ENCODE data around the gene WARS2.
"Not testable (repeated sequence)": the region's sequence is repeated elsewhere in the genome, so short reads cannot be mapped to it uniquely, and the experiment has no call there.

WARS2 gene

GRCh38 chr1:119139403-119139802 lies 1.1 kb downstream of the WARS2 start:
- peak overlapping the region; percentile 88 for H3K4me3 ChIP-seq (ENCODE audit: low read length)
- DNase-seq (ENCODE audit: low read depth) = no peak
- TF ChIP-seq CTCF (conservative IDR thresholded peaks at IDR 0.05; ENCODE audit: low read depth, low read length) = no peak

GRCh38 chr1:119136401-119136800 lies 4.1 kb downstream of the WARS2 start:
- no peak for TF ChIP-seq CTCF (conservative IDR thresholded peaks at IDR 0.05; ENCODE audit: low read depth, low read length)
- DNase-seq (ENCODE audit: low read depth) = no peak

GRCh38 chr1:119133987-119134386 lies 6.5 kb downstream of the WARS2 start:
- no peak overlapping the region for H3K4me3 ChIP-seq (ENCODE audit: low read length)
- no peak for DNase-seq (ENCODE audit: low read depth)
- TF ChIP-seq CTCF (conservative IDR thresholded peaks at IDR 0.05; ENCODE audit: low read depth, low read length) = no peak

More at GRCh38 chr1:119136401-119136800, 4.1 kb downstream of the WARS2 start:
- no peak overlapping the region for H3K4me3 ChIP-seq (ENCODE audit: low read length)

GRCh38 chr1:119132179-119132578 lies 8.3 kb downstream of the WARS2 start:
- H3K4me3 ChIP-seq (ENCODE audit: low read length) = no peak overlapping the region
- no peak for DNase-seq (ENCODE audit: low read depth)
- TF ChIP-seq CTCF (conservative IDR thresholded peaks at IDR 0.05; ENCODE audit: low read depth, low read length) = no peak

- no peak for TF ChIP-seq CTCF (conservative IDR thresholded peaks at IDR 0.05; ENCODE audit: low read depth, low read length)
- H3K4me3 ChIP-seq (ENCODE audit: low read length) = no peak overlapping the region
- DNase-seq (ENCODE audit: low read depth) = no peak
Measured at GRCh38 chr1:119125874-119126273, 14.6 kb downstream of the WARS2 start.

- no peak for DNase-seq (ENCODE audit: low read depth)
- H3K4me3 ChIP-seq (ENCODE audit: low read length) = no peak overlapping the region
- no peak for TF ChIP-seq CTCF (conservative IDR thresholded peaks at IDR 0.05; ENCODE audit: low read depth, low read length)
Measured at GRCh38 chr1:119124764-119125163, 15.7 kb downstream of the WARS2 start.

- not testable (repeated sequence) for DNase-seq (ENCODE audit: low read depth); H3K4me3 ChIP-seq (ENCODE audit: low read length)
Measured at GRCh38 chr1:119121872-119122271, 18.6 kb downstream of the WARS2 start.

GRCh38 chr1:119116725-119117124 lies 23.7 kb downstream of the WARS2 start:
- no peak for DNase-seq (ENCODE audit: low read depth)
- TF ChIP-seq CTCF (conservative IDR thresholded peaks at IDR 0.05; ENCODE audit: low read depth, low read length) = no peak
- H3K4me3 ChIP-seq (ENCODE audit: low read length) = no peak overlapping the region

All from retinal pigment epithelial cell (primary cell).